Trophoblast cell (in vitro differentiated cells and primary cell): ENCODE results near the gene ARNT2.

ENCODE experiments used
- DNase-seq, 2 donors: peaks; one replicate each; pipeline ENCODE4 v3.0.0-alpha.2; 2016
- H2AFZ ChIP-seq: 2 replicates; pipeline ENCODE4 v1.6.1; 2013; ENCODE audit warnings: low read length, moderate library complexity, mild to moderate bottlenecking; ENCODE audit not compliant: insufficient read depth, poor library complexity
- H2AK5ac ChIP-seq: 2 replicates; pipeline ENCODE4 v1.6.1; 2013; ENCODE audit warnings: mild to moderate bottlenecking, low read length
- H2BK120ac ChIP-seq: 2 replicates; pipeline ENCODE4 v1.6.1; 2013; ENCODE audit warnings: low read length, mild to moderate bottlenecking, moderate library complexity; ENCODE audit not compliant: insufficient read depth, poor library complexity
- H2BK12ac ChIP-seq: 2 replicates; pipeline ENCODE4 v1.6.1; 2013; ENCODE audit warnings: mild to moderate bottlenecking, low read length, moderate library complexity
- H2BK5ac ChIP-seq: 2 replicates; pipeline ENCODE4 v1.6.1; 2013; ENCODE audit warnings: low read length, low read depth, moderate library complexity, mild to moderate bottlenecking; ENCODE audit not compliant: poor library complexity
- H3K14ac ChIP-seq: 2 replicates; pipeline ENCODE4 v1.6.1; 2013; ENCODE audit warnings: mild to moderate bottlenecking, low read length
- H3K18ac ChIP-seq: 2 replicates; pipeline ENCODE4 v1.6.1; 2013; ENCODE audit warnings: mild to moderate bottlenecking, low read length
- H3K23ac ChIP-seq: 2 replicates; pipeline ENCODE4 v1.6.1; 2013; ENCODE audit warnings: low read length
- H3K27ac ChIP-seq: 2 replicates; pipeline ENCODE4 v1.5.1; 2013; ENCODE audit warnings: low read depth, mild to moderate bottlenecking, inconsistent platforms, low read length, moderate library complexity
- H3K27me3 ChIP-seq: 2 replicates; pipeline ENCODE4 v1.6.1; 2013; ENCODE audit warnings: inconsistent platforms, mild to moderate bottlenecking, low read length, moderate library complexity; ENCODE audit not compliant: insufficient read depth
- H3K36me3 ChIP-seq, 2 experiments: 1 replicate in 1 of 2; 2 replicates in 1 of 2; pipeline ENCODE4 v1.6.1; 2013; ENCODE audit warnings: low read length in 2 of 2, mild to moderate bottlenecking in 2 of 2, moderate library complexity in 1 of 2; ENCODE audit not compliant: insufficient read depth in 2 of 2, control insufficient read depth in 1 of 2
- H3K4ac ChIP-seq: 2 replicates; pipeline ENCODE4 v1.6.1; 2013; ENCODE audit warnings: low read depth, mild to moderate bottlenecking, low read length, moderate library complexity
- H3K4me1 ChIP-seq, 2 experiments: 1 replicate in 1 of 2; 2 replicates in 1 of 2; pipeline ENCODE4 v1.6.1; 2013; ENCODE audit warnings: low read length in 2 of 2, mild to moderate bottlenecking in 2 of 2, moderate library complexity in 1 of 2; ENCODE audit not compliant: insufficient read depth in 2 of 2, control insufficient read depth in 1 of 2
- H3K4me2 ChIP-seq: 2 replicates; pipeline ENCODE4 v1.6.1; 2013; ENCODE audit warnings: inconsistent platforms, mild to moderate bottlenecking, low read length, moderate library complexity
- H3K4me3 ChIP-seq: 2 replicates; pipeline ENCODE4 v1.5.1; 2013; ENCODE audit warnings: mild to moderate bottlenecking, low read depth, low read length, inconsistent platforms
- H3K79me1 ChIP-seq: one replicate; pipeline ENCODE4 v1.6.1; 2013; ENCODE audit warnings: low read length
- H3K79me2 ChIP-seq: 2 replicates; pipeline ENCODE4 v1.6.1; 2013; ENCODE audit warnings: low read length, mild to moderate bottlenecking; ENCODE audit not compliant: control insufficient read depth, insufficient read depth, poor library complexity
- H3K9ac ChIP-seq: 2 replicates; pipeline ENCODE4 v1.6.1; 2013; ENCODE audit warnings: mild to moderate bottlenecking, low read length
- H3K9me3 ChIP-seq: 2 replicates; pipeline ENCODE4 v1.6.1; 2013; ENCODE audit warnings: low read depth, mild to moderate bottlenecking, control low read depth, inconsistent platforms, low read length; ENCODE audit not compliant: insufficient read depth
- H4K12ac ChIP-seq: 2 replicates; pipeline ENCODE4 v1.6.1; 2013; ENCODE audit warnings: low read depth, mild to moderate bottlenecking, low read length, moderate library complexity
- H4K8ac ChIP-seq: 2 replicates; pipeline ENCODE4 v1.6.1; 2013; ENCODE audit warnings: low read depth, mild to moderate bottlenecking, low read length, moderate library complexity
- H4K91ac ChIP-seq: one replicate; pipeline ENCODE4 v1.6.1; 2013; ENCODE audit warnings: low read depth, mild to moderate bottlenecking, low read length, moderate library complexity
- WGBS: extraction: QIAGEN DNeasy Blood & Tissue Kit; methylation state at CpG from one replicate; pipeline ENCODE4 v1.1.7; 2013; ENCODE audit warnings: missing lambda C conversion rate; ENCODE audit not compliant: insufficient read length, insufficient coverage; ENCODE audit errors: extremely low coverage; 5-methylcytosine and 5-hydroxymethylcytosine counted together

Gene ARNT2

GRCh38 chr15:80611543-80612080, 207.4 kb downstream of the ARNT2 start:
- no peaks in the 10 kb centered on the region for H3K79me2 ChIP-seq
- H4K91ac ChIP-seq, result no peak overlapping the region
- no peaks in the 10 kb centered on the region for H3K79me1 ChIP-seq
- no peak for DNase-seq
- H2AK5ac ChIP-seq, result no peak overlapping the region
- H4K12ac ChIP-seq, result no peak overlapping the region
- H3K4me3 ChIP-seq, result no peak overlapping the region
- no peaks in the 10 kb centered on the region for H3K4me1 ChIP-seq
- H3K18ac ChIP-seq, result no peak overlapping the region
- no peak overlapping the region for H2BK12ac ChIP-seq
- no CpG with 5 or more reads among the region's 7 CpGs for WGBS
- H3K36me3 ChIP-seq, result no peaks in the 10 kb centered on the region
- H2AFZ ChIP-seq, result no peak overlapping the region
- no peaks in the 10 kb centered on the region for H3K9me3 ChIP-seq
- no peak overlapping the region for H4K8ac ChIP-seq
- no peak overlapping the region for H2BK120ac ChIP-seq
- no peaks in the 10 kb centered on the region for H3K27me3 ChIP-seq
- H3K23ac ChIP-seq, result no peak overlapping the region
- H3K4ac ChIP-seq, result no peak overlapping the region
- H3K9ac ChIP-seq, result no peak overlapping the region
- H2BK5ac ChIP-seq, result no peak overlapping the region
- H3K4me2 ChIP-seq, result no peak overlapping the region
- no peak overlapping the region for H3K14ac ChIP-seq
- no peak overlapping the region for H3K27ac ChIP-seq

- Histone ChIP-seq H3K9ac (no peak overlapping the region), H2BK12ac (no peak overlapping the region), H3K14ac (no peak overlapping the region), H3K4ac (no peak overlapping the region), H2AK5ac (no peak overlapping the region), H3K9me3 (no peaks in the 10 kb centered on the region), H3K18ac (no peak overlapping the region), H4K8ac (no peak overlapping the region), H3K27me3 (no peaks in the 10 kb centered on the region), H3K4me1 (no peaks in the 10 kb centered on the region), H3K4me3 (no peak overlapping the region), H3K79me1 (no peaks in the 10 kb centered on the region), H3K79me2 (no peaks in the 10 kb centered on the region), H2BK120ac (no peak overlapping the region), H3K36me3 (no peaks in the 10 kb centered on the region), H2AFZ (no peak overlapping the region), H3K4me2 (no peak overlapping the region), H4K12ac (no peak overlapping the region), H3K23ac (no peak overlapping the region), H2BK5ac (no peak overlapping the region), H3K27ac (no peak overlapping the region), H4K91ac (no peak overlapping the region)
- no CpG with 5 or more reads among the region's 7 CpGs for WGBS
- no peak for DNase-seq
Measured at GRCh38 chr15:80612118-80612823, 208.1 kb downstream of the ARNT2 start.

- H2BK120ac ChIP-seq, result no peak overlapping the region
- no peaks in the 10 kb centered on the region for H3K79me2 ChIP-seq
- H3K4me3 ChIP-seq, result no peak overlapping the region
- no peaks in the 10 kb centered on the region for H3K9me3 ChIP-seq
- no peaks in the 10 kb centered on the region for H3K36me3 ChIP-seq
- no peak overlapping the region for H2AFZ ChIP-seq
- H4K8ac ChIP-seq, result no peak overlapping the region
- no peak overlapping the region for H2AK5ac ChIP-seq
- no peak overlapping the region for H3K4ac ChIP-seq
- no peak overlapping the region for H3K18ac ChIP-seq
- H3K14ac ChIP-seq, result no peak overlapping the region
- no peak for DNase-seq
- H3K9ac ChIP-seq, result no peak overlapping the region
- no peak overlapping the region for H4K91ac ChIP-seq
- no peak overlapping the region for H2BK12ac ChIP-seq
- no peak overlapping the region for H3K23ac ChIP-seq
- no CpG with 5 or more reads among the region's 10 CpGs for WGBS
- no peaks in the 10 kb centered on the region for H3K79me1 ChIP-seq
- H3K27me3 ChIP-seq, result no peaks in the 10 kb centered on the region
- no peaks in the 10 kb centered on the region for H3K4me1 ChIP-seq
- H4K12ac ChIP-seq, result no peak overlapping the region
- no peak overlapping the region for H2BK5ac ChIP-seq
- no peak overlapping the region for H3K27ac ChIP-seq
- no peak overlapping the region for H3K4me2 ChIP-seq
Measured at GRCh38 chr15:80613762-80614365, 209.7 kb downstream of the ARNT2 start.

- no CpG with 5 or more reads among the region's 20 CpGs for WGBS
- H3K27me3 ChIP-seq, result no peaks in the 10 kb centered on the region
- no peak overlapping the region for H2AK5ac ChIP-seq
- no peak overlapping the region for H3K27ac ChIP-seq
- no peak overlapping the region for H3K4me2 ChIP-seq
- no peak overlapping the region for H3K14ac ChIP-seq
- H2BK12ac ChIP-seq, result no peak overlapping the region
- DNase-seq, result peak; percentile 72 to 88
- H3K9ac ChIP-seq, result no peak overlapping the region
- H3K23ac ChIP-seq, result no peak overlapping the region
- no peak overlapping the region for H3K18ac ChIP-seq
- H3K4me3 ChIP-seq, result no peak overlapping the region
- H2BK5ac ChIP-seq, result no peak overlapping the region
- no peaks in the 10 kb centered on the region for H3K9me3 ChIP-seq
- no peaks in the 10 kb centered on the region for H3K79me1 ChIP-seq
- no peaks in the 10 kb centered on the region for H3K36me3 ChIP-seq
- H2BK120ac ChIP-seq, result no peak overlapping the region
- H4K91ac ChIP-seq, result no peak overlapping the region
- H3K4ac ChIP-seq, result no peak overlapping the region
- H4K8ac ChIP-seq, result no peak overlapping the region
- no peaks in the 10 kb centered on the region for H3K4me1 ChIP-seq
- H2AFZ ChIP-seq, result no peak overlapping the region
- no peaks in the 10 kb centered on the region for H3K79me2 ChIP-seq
- no peak overlapping the region for H4K12ac ChIP-seq
Measured at GRCh38 chr15:80614711-80615360, 210.7 kb downstream of the ARNT2 start.
